HepG2 (cell line): ENCODE measurements around the gene PHLDB1. TPM values are rescaled to one million over a fixed set of nuclear protein-coding genes. Genes with fewer than 3 reads are reported as not detected.
A peak's percentile ranks its signal among the peaks of the same experiment; 100 is the strongest.

Experiments
- ARNTL ChIP-seq: sonication (generic); formaldehyde crosslinking; IDR thresholded peaks from 2 replicates; pipeline ENCODE4 v1.4.0; 2020; ENCODE audit warnings: mild to moderate bottlenecking, missing genetic modification reagents
- EEA1 ChIP-seq: sonication (generic); formaldehyde crosslinking; IDR thresholded peaks from 2 replicates; pipeline ENCODE4 v1.5.1; 2020; ENCODE audit warnings: mild to moderate bottlenecking, missing genetic modification reagents, borderline replicate concordance
- HCFC1 ChIP-seq: fragments of 150-350 bp; IDR thresholded peaks from 2 replicates; pipeline ENCODE4 v1.6.1; 2014; ENCODE audit warnings: low read depth, low read length
- HDAC1 ChIP-seq: sonication (generic); formaldehyde crosslinking; IDR thresholded peaks from 2 replicates; pipeline ENCODE4 v1.5.1; 2020; ENCODE audit warnings: mild to moderate bottlenecking, missing genetic modification reagents
- MEIS1 ChIP-seq: sonication (generic); formaldehyde crosslinking; IDR thresholded peaks from 2 replicates; pipeline ENCODE4 v1.9.0; 2021; ENCODE audit warnings: mild to moderate bottlenecking, missing genetic modification reagents, moderate library complexity, borderline replicate concordance
- NFYB ChIP-seq: sonication (generic); formaldehyde crosslinking; IDR thresholded peaks from 2 replicates; pipeline ENCODE4 v1.4.0; 2020; ENCODE audit warnings: missing genetic modification reagents
- PAXIP1 ChIP-seq: sonication (generic); formaldehyde crosslinking; conservative IDR thresholded peaks from 2 replicates; pipeline ENCODE4 v1.4.0; 2020; ENCODE audit warnings: mild to moderate bottlenecking, missing genetic modification reagents, moderate library complexity
- PHF21A ChIP-seq: sonication (generic); formaldehyde crosslinking; IDR thresholded peaks from 2 replicates; pipeline ENCODE4 v1.5.0; 2020; ENCODE audit warnings: mild to moderate bottlenecking, missing genetic modification reagents
- RERE ChIP-seq: IDR thresholded peaks from 2 replicates; pipeline ENCODE4 v1.6.1; 2016; ENCODE audit warnings: low read depth, missing genetic modification reagents, missing compliant biosample characterization
- WIZ ChIP-seq: sonication (generic); formaldehyde crosslinking; IDR thresholded peaks from 2 replicates; pipeline ENCODE4 v1.5.1; 2020; ENCODE audit warnings: mild to moderate bottlenecking, missing genetic modification reagents
- ZFY ChIP-seq: sonication (generic); formaldehyde crosslinking; IDR thresholded peaks from 2 replicates; pipeline ENCODE4 v1.4.0; 2020; ENCODE audit warnings: missing genetic modification reagents
- ZNF160 ChIP-seq: sonication (generic); formaldehyde crosslinking; IDR thresholded peaks from 2 replicates; pipeline ENCODE4 v1.8.0; 2022; ENCODE audit warnings: mild to moderate bottlenecking, inconsistent platforms, missing genetic modification reagents
- ZNF292 ChIP-seq: sonication (generic); formaldehyde crosslinking; IDR thresholded peaks from 2 replicates; pipeline ENCODE4 v1.8.1; 2022; ENCODE audit warnings: mild to moderate bottlenecking, low read depth, missing genetic modification reagents, borderline replicate concordance
- ZNF44 ChIP-seq: sonication (generic); formaldehyde crosslinking; IDR thresholded peaks from 2 replicates; pipeline ENCODE4 v1.5.1; 2020; ENCODE audit warnings: mild to moderate bottlenecking, missing genetic modification reagents
- ZNF446 ChIP-seq: sonication (generic); formaldehyde crosslinking; IDR thresholded peaks from 2 replicates; pipeline ENCODE4 v1.5.0; 2020; ENCODE audit warnings: mild to moderate bottlenecking, missing genetic modification reagents
- ZNF510 ChIP-seq: sonication (generic); formaldehyde crosslinking; IDR thresholded peaks from 2 replicates; pipeline ENCODE4 v1.4.0; 2020; ENCODE audit warnings: low read depth, mild to moderate bottlenecking, missing genetic modification reagents
- ZNF556 ChIP-seq: sonication (generic); formaldehyde crosslinking; IDR thresholded peaks from 2 replicates; pipeline ENCODE4 v1.4.0; 2020; ENCODE audit warnings: mild to moderate bottlenecking, missing genetic modification reagents, borderline replicate concordance
- ZNF567 ChIP-seq: sonication (generic); formaldehyde crosslinking; IDR thresholded peaks from 2 replicates; pipeline ENCODE4 v1.8.1; 2023; ENCODE audit warnings: mild to moderate bottlenecking, missing genetic modification reagents, borderline replicate concordance
- ZSCAN5A ChIP-seq: sonication (generic); formaldehyde crosslinking; IDR thresholded peaks from 2 replicates; pipeline ENCODE4 v1.8.0; 2022; ENCODE audit warnings: mild to moderate bottlenecking, missing genetic modification reagents, borderline replicate concordance
- polyA plus RNA-seq, 8 experiments: library from polyadenylated mRNA; depleted of rRNA in 3 of 8; stranded (reverse) in 7 of 8; unstranded in 1 of 8; fragments of >200 nt; fragmentation: Illumina TruSeq in 4 of 8; extraction: Trizol in 4 of 8; gene quantifications; 2 replicates each; pipeline versions ENCODE4 v1.2.1 to v1.2.3, GENCODE V29; 2011 to 2016; ENCODE audit warnings: low read depth in 4 of 8, missing spikeins in 1 of 8, mixed read lengths in 1 of 8; ENCODE audit not compliant: insufficient read depth in 1 of 8
- total RNA-seq, 5 experiments: library from RNA; depleted of rRNA; stranded (reverse); fragments of >200 nt; fragmentation: Illumina TruSeq; extraction: Trizol; gene quantifications; 2 replicates each; pipeline ENCODE4 v1.2.3, GENCODE V29; 2016; ENCODE audit warnings: low read depth in 1 of 5

The PHLDB1 gene
- total and polyA plus RNA-seq, 2 of the 13 experiments (the other 11 are each of a cell fraction or from before 2014, with no cell fraction given): 13.8 to 14.2 TPM

GRCh38 chr11:118673361-118674081 is 66.1 kb downstream of the PHLDB1 start (continued):
- TF ChIP-seq RERE (CRISPR knock-in tag): peak; percentile 98
- 0 out of 2 replicates have a peak, but pooled peaks have one; percentile 35 for TF ChIP-seq ZNF510
- TF ChIP-seq ZNF44: 0 out of 2 replicates have a peak, but pooled peaks have one; percentile 27
- TF ChIP-seq ZNF292: peak; percentile 57; the same call in 1 of the 2 replicates
- 0 out of 2 replicates have a peak, but pooled peaks have one; percentile 16 for TF ChIP-seq ZNF446 (CRISPR knock-in tag)
- TF ChIP-seq PHF21A: peak; percentile 88
- no peak for TF ChIP-seq ZNF160 (CRISPR knock-in tag)
- 0 out of 2 replicates have a peak, but pooled peaks have one; percentile 60 for TF ChIP-seq ZNF556 (CRISPR knock-in tag)
- TF ChIP-seq MEIS1 (CRISPR knock-in tag): peak; percentile 88; the same call in 1 of the 2 replicates
- TF ChIP-seq HCFC1: no peak
- no peak for TF ChIP-seq ZNF567 (CRISPR knock-in tag)
- TF ChIP-seq WIZ: 0 out of 2 replicates have a peak, but pooled peaks have one; percentile 0
- peak; percentile 71; the same call in 1 of the 2 replicates for TF ChIP-seq HDAC1 (CRISPR knock-in tag)
- peak; percentile 90 for TF ChIP-seq PAXIP1 (CRISPR knock-in tag)
- peak; percentile 21; the same call in 1 of the 2 replicates for TF ChIP-seq NFYB (CRISPR knock-in tag)
- TF ChIP-seq ARNTL (CRISPR knock-in tag): peak; percentile 72; the same call in 1 of the 2 replicates
- TF ChIP-seq EEA1 (CRISPR knock-in tag): no peak
- peak; percentile 37; the same call in 1 of the 2 replicates for TF ChIP-seq ZFY (CRISPR knock-in tag)
- peak; percentile 72; the same call in 1 of the 2 replicates for TF ChIP-seq ZSCAN5A (CRISPR knock-in tag)
